ENCODE measurements around the gene BMP10.

BMP10 gene

GRCh38 chr2:68885074-68885810, 14.0 kb upstream of the BMP10 start:
- DNase-seq = no peak
- peaks cover 35% of the 10 kb centered on the region for H3K27me3 Mint-ChIP-seq
- H3K4me3 Mint-ChIP-seq = no peak overlapping the region
- no peaks in the 10 kb centered on the region for H3K36me3 Mint-ChIP-seq
- no peaks in the 10 kb centered on the region for H3K9me3 Mint-ChIP-seq
- CTCF ChIA-PET = interaction anchor here (0.9 kb wide), 1 partner anchor 9 kb away, joined by 3 read pairs; no protein-coding TSS in a partner anchor
- no peaks in the 10 kb centered on the region for H3K4me1 Mint-ChIP-seq
- no peak overlapping the region for H3K27ac Mint-ChIP-seq

GRCh38 chr2:68880213-68880612, 9.0 kb upstream of the BMP10 start:
- H3K4me3 Mint-ChIP-seq = no peak overlapping the region
- CTCF ChIA-PET = no interaction called here
- no peaks in the 10 kb centered on the region for H3K4me1 Mint-ChIP-seq

GRCh38 chr2:68879296-68879695, 8.1 kb upstream of the BMP10 start:
- no peaks in the 10 kb centered on the region for H3K4me1 Mint-ChIP-seq

More at GRCh38 chr2:68880213-68880612, 9.0 kb upstream of the BMP10 start:
- H3K27me3 Mint-ChIP-seq = peaks cover 29% of the 10 kb centered on the region
- no peaks in the 10 kb centered on the region for H3K9me3 Mint-ChIP-seq
- H3K27ac Mint-ChIP-seq = no peak overlapping the region
- no peaks in the 10 kb centered on the region for H3K36me3 Mint-ChIP-seq
- no peak for DNase-seq

GRCh38 chr2:68878753-68879152, 7.6 kb upstream of the BMP10 start:
- H3K27me3 Mint-ChIP-seq = peaks cover 25% of the 10 kb centered on the region
- no peaks in the 10 kb centered on the region for H3K9me3 Mint-ChIP-seq
- H3K36me3 Mint-ChIP-seq = no peaks in the 10 kb centered on the region
- DNase-seq = no peak
- CTCF ChIA-PET = interaction anchor here (0.6 to 1.4 kb wide), 4 partner anchors 29 to 288 kb away, joined by 3 read pairs; no protein-coding TSS in a partner anchor
- H3K4me1 Mint-ChIP-seq = no peaks in the 10 kb centered on the region
- H3K27ac Mint-ChIP-seq = no peak overlapping the region
- H3K4me3 Mint-ChIP-seq = no peak overlapping the region

More at GRCh38 chr2:68879296-68879695, 8.1 kb upstream of the BMP10 start:
- CTCF ChIA-PET = interaction anchor here (0.6 to 1.4 kb wide), 2 partner anchors 28 to 288 kb away, joined by 3 read pairs; no protein-coding TSS in a partner anchor
- Mint-ChIP-seq H3K36me3 (no peaks in the 10 kb centered on the region), H3K9me3 (no peaks in the 10 kb centered on the region), H3K27ac (no peak overlapping the region), H3K27me3 (peaks cover 25% of the 10 kb centered on the region), H3K4me3 (no peak overlapping the region)
- DNase-seq = no peak

GRCh38 chr2:68878071-68878711, 7.0 kb upstream of the BMP10 start:
- Mint-ChIP-seq H3K36me3 (no peaks in the 10 kb centered on the region), H3K9me3 (no peaks in the 10 kb centered on the region), H3K4me3 (no peak overlapping the region), H3K27ac (no peak overlapping the region), H3K4me1 (no peaks in the 10 kb centered on the region), H3K27me3 (peaks cover 25% of the 10 kb centered on the region)
- CTCF ChIA-PET = interaction anchor here (0.8 to 1.4 kb wide), 3 partner anchors 30 to 169 kb away, joined by 3 read pairs; no protein-coding TSS in a partner anchor
- DNase-seq = no peak

- H3K36me3 Mint-ChIP-seq = no peaks in the 10 kb centered on the region
- CTCF ChIA-PET = interaction anchor here (1.3 kb wide), 1 partner anchor 90 kb away, joined by 3 read pairs; no protein-coding TSS in a partner anchor
- no peak overlapping the region for H3K4me3 Mint-ChIP-seq
- H3K9me3 Mint-ChIP-seq = no peaks in the 10 kb centered on the region
- DNase-seq = no peak
- H3K27ac Mint-ChIP-seq = no peak overlapping the region
- no peaks in the 10 kb centered on the region for H3K4me1 Mint-ChIP-seq
- H3K27me3 Mint-ChIP-seq = peaks cover 22% of the 10 kb centered on the region
These were observed 6.0 kb upstream of the BMP10 start for GRCh38 chr2:68877079-68877772.

GRCh38 chr2:68870215-68870614, 982 bp downstream of the BMP10 start:
- CTCF ChIA-PET = interaction anchor here (0.5 kb wide), 1 partner anchor 560 kb away, joined by 4 read pairs; no protein-coding TSS in a partner anchor
- no peaks in the 10 kb centered on the region for H3K36me3 Mint-ChIP-seq
- DNase-seq = no peak
- H3K27me3 Mint-ChIP-seq = peaks cover 12% of the 10 kb centered on the region
- no peaks in the 10 kb centered on the region for H3K9me3 Mint-ChIP-seq
- no peaks in the 10 kb centered on the region for H3K4me1 Mint-ChIP-seq
- H3K27ac Mint-ChIP-seq = no peak overlapping the region
- H3K4me3 Mint-ChIP-seq = no peak overlapping the region

- DNase-seq = no peak
- Mint-ChIP-seq H3K4me3 (no peak overlapping the region), H3K4me1 (no peaks in the 10 kb centered on the region), H3K9me3 (no peaks in the 10 kb centered on the region), H3K36me3 (no peaks in the 10 kb centered on the region), H3K27me3 (peaks cover 19% of the 10 kb centered on the region), H3K27ac (no peak overlapping the region)
- CTCF ChIA-PET = no interaction called here
These were observed 6.1 kb downstream of the BMP10 start for GRCh38 chr2:68865108-68865507.

GRCh38 chr2:68863996-68864395, 7.2 kb downstream of the BMP10 start:
- no peak overlapping the region for H3K4me3 Mint-ChIP-seq
- no peaks in the 10 kb centered on the region for H3K36me3 Mint-ChIP-seq
- CTCF ChIA-PET = no interaction called here
- no peak overlapping the region for H3K27ac Mint-ChIP-seq
- no peak for DNase-seq
- peaks cover 19% of the 10 kb centered on the region for H3K27me3 Mint-ChIP-seq
- no peaks in the 10 kb centered on the region for H3K9me3 Mint-ChIP-seq
- no peaks in the 10 kb centered on the region for H3K4me1 Mint-ChIP-seq

- no peak for DNase-seq
- CTCF ChIA-PET = no interaction called here
- H3K36me3 Mint-ChIP-seq = no peaks in the 10 kb centered on the region
- H3K4me3 Mint-ChIP-seq = no peak overlapping the region
- H3K27ac Mint-ChIP-seq = no peak overlapping the region
- H3K4me1 Mint-ChIP-seq = no peaks in the 10 kb centered on the region
- H3K27me3 Mint-ChIP-seq = peaks cover 16% of the 10 kb centered on the region
- H3K9me3 Mint-ChIP-seq = no peaks in the 10 kb centered on the region
These were observed 8.3 kb downstream of the BMP10 start for GRCh38 chr2:68862889-68863288.

- Mint-ChIP-seq H3K27ac (no peak overlapping the region), H3K4me3 (no peak overlapping the region), H3K4me1 (peaks cover 2% of the 10 kb centered on the region), H3K36me3 (no peaks in the 10 kb centered on the region), H3K9me3 (no peaks in the 10 kb centered on the region), H3K27me3 (peaks cover 22% of the 10 kb centered on the region)
- CTCF ChIA-PET = no interaction called here
- DNase-seq = no peak
These were observed 9.9 kb downstream of the BMP10 start for GRCh38 chr2:68861330-68861729.

GRCh38 chr2:68860111-68860510, 11.1 kb downstream of the BMP10 start:
- CTCF ChIA-PET = interaction anchor here (1.6 kb wide), 1 partner anchor 14 kb away, joined by 4 read pairs; no protein-coding TSS in a partner anchor
- Mint-ChIP-seq H3K36me3 (no peaks in the 10 kb centered on the region), H3K27ac (no peak overlapping the region), H3K4me1 (peaks cover 2% of the 10 kb centered on the region), H3K9me3 (no peaks in the 10 kb centered on the region), H3K27me3 (peaks cover 22% of the 10 kb centered on the region), H3K4me3 (no peak overlapping the region)
- no peak for DNase-seq

GRCh38 chr2:68857855-68858456, 13.2 kb downstream of the BMP10 start:
- no peaks in the 10 kb centered on the region for H3K36me3 Mint-ChIP-seq
- CTCF ChIA-PET = interaction anchor here (2.0 kb wide), 1 partner anchor 67 kb away, joined by 8 read pairs; no protein-coding TSS in a partner anchor
- H3K4me3 Mint-ChIP-seq = no peak overlapping the region
- H3K27ac Mint-ChIP-seq = no peak overlapping the region
- H3K4me1 Mint-ChIP-seq = peaks cover 2% of the 10 kb centered on the region
- peaks cover 20% of the 10 kb centered on the region for H3K27me3 Mint-ChIP-seq
- DNase-seq = no peak
- H3K9me3 Mint-ChIP-seq = no peaks in the 10 kb centered on the region

Data from activated naive CD4-positive, alpha-beta T cell treated with anti-CD3 and anti-CD28 coated beads, Interleukin-2, amount 10 ng/mL, durations not matched to agents 7 days and 5 days (primary cell).